T1000 (cell line): Measurements from ENCODE around the gene RTL1.

Experiments used
- DNase-seq: peaks from one replicate; lab custom pipeline; 2025; ENCODE audit warnings: mixed read lengths; lab: John Stamatoyannopoulos, UW

The RTL1 gene

GRCh38 chr14:100865682-100866591, 37.6 kb downstream of the RTL1 start:
- DNase-seq, result no peak

DNA sequence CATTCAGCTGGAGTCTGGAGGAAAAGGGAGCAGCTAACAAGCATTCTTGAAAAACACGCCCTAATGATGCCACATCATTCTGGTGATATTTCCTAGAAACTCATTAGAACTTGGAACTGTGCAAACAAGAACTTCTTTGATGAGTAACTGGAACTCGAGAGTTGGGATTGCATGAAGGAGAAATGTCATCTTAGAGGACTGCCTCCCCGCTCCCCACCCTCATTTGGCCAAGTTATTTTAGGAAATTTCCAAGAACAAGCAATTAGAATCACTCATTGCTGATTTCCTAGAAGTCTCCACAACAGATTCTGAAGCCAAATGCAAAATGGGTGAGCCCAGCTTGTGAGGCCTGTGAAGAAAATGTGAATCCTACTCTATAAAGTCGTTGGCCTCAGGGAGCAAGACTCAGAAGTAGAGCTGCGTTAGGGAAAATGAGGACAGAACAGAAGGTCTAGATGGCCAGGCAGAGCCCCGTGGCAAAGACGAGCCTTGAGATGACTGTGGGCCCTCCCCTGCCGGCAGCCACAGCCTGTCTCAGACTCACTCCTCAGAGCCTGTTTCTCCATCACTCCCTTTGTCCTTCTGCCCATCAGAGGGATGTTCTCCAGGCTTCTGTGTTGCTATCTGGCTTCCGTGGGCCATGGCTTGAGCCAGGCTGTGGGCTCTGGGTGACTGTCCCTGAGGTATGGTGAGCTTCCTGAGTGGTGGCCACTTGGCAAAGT, 38.4 kb downstream of the RTL1 start:
- DNase-seq, result no peak

DNA sequence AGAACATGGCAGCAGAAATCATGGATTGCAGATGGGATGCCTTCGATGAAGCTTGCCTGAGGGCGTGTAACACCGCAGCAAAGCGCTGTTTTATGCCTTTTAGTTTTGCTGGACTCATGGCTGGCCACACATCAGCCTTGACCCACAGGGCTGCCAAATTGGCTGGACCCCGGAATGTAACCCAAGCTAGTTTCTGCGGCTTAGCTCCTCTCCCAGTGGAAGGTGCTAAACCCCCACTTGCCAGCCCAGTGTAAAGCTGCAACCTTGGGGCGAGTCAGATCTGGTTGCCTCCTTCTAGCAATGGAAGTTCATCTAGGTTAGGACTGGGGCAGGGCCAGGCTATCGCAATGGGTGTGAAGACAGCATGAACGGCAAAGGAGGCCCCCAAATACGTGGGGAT, 39.3 kb downstream of the RTL1 start:
- no peak for DNase-seq

GRCh38 chr14:100862793-100863192, 40.7 kb downstream of the RTL1 start:
- no peak for DNase-seq

GRCh38 chr14:100862277-100862676, 41.2 kb downstream of the RTL1 start:
- DNase-seq, result no peak

GRCh38 chr14:100861937-100862247, 41.6 kb downstream of the RTL1 start:
- DNase-seq, result no peak

DNA sequence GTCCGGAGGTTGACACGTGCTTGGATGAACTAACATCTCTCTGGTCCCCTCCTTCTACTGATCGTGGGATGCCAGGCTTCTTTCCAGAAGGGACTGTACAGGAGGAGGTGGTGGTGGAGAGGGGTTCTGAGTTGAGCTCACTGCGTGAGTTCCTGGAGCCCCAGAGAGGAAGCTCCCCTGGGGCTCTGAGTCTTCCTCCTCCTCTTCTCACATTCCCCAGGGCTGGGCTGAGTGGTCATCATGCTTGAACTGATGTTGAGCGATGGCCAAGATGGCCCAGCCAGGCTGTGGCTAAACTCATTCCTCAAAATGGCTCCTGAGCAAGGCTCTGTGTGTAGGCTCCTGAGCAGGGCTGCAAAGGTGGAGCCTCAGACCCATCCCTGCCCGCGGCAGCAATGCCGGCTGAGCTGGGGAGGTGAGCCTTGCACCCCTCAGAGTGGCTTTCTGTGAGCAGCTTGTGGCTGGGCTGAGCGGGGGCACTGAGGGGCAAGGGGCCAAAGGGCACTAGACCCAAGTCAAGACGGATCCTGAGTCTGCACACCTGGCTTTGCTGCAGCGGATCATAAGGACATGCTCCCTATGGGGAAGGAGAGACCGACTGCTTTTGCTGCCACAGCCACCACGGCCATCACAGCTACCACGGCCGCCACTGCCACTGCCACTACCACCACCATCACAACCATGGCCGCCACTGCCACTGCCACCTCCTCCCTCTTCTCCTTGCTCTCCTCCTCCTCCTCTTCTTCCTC, 42.2 kb downstream of the RTL1 start:
- DNase-seq, result no peak

DNA sequence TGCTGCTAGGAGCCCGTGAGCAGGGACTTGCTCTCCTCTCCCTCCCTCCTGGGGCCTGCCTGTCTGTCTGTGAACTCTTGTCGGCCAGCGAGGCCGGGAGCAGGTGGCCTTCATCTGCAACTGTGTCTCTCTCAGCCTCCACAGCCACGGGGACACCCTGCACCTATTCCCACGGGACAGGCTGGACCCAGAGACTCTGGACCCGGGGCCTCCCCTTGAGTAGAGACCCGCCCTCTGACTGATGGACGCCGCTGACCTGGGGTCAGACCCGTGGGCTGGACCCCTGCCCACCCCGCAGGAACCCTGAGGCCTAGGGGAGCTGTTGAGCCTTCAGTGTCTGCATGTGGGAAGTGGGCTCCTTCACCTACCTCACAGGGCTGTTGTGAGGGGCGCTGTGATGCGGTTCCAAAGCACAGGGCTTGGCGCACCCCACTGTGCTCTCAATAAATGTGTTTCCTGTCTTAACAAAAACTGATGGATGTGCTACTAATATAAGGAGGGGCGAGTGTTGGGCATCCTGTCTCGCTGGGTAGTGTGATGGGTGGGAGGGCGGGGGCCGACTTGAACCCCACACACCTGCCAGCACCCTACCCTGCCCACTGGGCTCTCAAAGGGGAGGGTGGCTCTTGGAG, 42.9 kb downstream of the RTL1 start:
- DNase-seq, result no peak

DNA sequence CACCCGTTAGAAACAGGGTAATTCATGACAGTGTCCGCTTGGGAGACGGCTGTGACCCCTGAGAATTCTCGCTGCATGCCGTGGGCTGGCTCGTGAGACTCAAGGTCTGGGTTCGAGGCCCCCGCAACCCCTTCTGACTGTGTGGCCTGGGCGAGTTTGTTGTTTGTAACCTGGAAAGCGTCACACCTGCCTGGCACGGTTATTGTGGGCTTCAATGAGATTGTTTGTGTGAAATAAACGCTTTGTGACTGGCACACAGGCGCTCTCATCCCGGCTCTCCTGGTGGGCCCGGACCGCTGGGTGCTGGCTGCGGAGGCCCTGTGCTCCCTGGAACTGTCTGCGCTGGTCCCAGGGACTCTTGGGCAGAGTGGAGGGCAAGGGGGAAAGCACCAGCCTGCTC, 43.7 kb downstream of the RTL1 start:
- DNase-seq, result no peak

GRCh38 chr14:100858838-100859220, 44.7 kb downstream of the RTL1 start:
- no peak for DNase-seq

DNA sequence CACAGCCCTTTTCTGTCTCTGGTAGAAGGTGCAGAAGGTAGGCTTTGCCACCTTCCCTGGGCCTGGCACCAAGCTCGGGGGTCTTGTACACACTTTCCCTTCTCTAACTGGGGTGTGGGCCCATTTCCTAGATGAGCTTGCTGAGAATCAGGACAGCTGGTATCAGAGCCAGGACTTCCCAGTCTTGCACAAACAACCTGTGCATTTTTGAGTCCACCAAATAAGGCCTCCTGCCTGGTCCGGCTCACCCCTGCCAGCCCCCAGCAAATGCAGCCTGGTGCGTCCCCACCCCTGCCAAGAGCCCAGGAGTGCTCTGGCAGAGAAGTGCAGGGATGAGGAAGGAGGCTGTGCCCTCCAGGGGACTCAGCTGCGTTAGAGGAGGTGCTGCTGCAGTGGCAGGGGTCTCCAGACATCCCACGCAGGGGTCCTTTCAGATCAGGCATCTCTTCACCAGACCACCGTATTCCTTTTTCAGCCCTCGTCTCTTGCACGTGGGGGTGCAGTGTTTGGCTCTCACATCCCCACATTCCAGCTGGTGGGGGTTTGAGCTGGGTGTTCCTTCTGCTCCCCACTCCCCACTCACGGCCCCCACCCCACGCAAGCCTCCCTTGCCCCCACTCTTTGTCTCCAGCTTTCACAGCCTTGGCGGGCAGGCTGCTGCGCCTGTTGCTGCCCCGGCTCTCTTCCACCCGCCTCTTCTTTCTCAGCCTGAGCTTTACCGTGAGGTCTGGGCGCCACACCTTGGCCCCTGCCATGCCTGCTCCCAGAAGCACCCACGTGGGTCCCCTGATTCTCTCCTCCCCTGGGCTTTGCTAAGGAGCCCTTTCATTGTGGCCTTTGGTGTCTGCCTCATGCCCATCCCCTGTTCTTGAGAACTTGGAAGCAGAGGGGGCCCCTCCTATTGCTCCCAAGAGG, 45.3 kb downstream of the RTL1 start:
- DNase-seq, result no peak

DNA sequence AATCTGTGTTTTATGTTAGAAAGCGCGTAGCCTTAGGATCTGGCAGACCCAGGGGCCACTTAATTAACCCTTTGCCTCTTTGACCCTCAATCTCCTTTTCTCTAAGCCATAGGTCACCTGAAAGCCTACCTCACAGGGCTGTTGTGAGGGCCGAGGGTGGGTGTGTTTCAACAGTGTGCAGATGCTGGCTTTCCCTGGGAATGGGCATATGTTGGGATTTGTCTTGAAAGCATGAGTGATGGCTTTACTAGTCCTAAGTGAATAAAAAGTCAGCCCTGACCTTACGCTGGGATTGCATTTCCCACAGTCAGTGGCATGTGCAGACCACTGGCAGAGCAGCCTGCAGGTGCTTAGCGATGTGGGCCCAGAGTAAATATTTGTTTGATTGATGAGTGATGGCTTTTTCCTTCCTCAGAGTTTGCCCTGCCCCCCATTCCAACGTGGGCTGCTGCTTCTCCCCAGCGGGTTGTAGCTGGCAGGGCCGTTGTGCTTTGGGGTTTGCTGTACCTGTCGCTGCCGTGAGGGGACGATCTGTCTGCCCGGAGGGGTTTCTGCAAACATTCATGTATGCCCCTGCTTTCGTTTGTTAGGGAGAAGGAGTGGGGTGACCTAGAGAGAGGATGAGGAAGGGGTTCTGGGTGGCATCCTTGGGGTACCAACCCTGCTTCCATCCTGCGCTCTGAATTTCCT, 46.1 kb downstream of the RTL1 start:
- DNase-seq, result no peak

GRCh38 chr14:100856056-100856950, 47.2 kb downstream of the RTL1 start:
- no peak for DNase-seq

GRCh38 chr14:100855256-100855930, 48.1 kb downstream of the RTL1 start:
- no peak for DNase-seq

DNA sequence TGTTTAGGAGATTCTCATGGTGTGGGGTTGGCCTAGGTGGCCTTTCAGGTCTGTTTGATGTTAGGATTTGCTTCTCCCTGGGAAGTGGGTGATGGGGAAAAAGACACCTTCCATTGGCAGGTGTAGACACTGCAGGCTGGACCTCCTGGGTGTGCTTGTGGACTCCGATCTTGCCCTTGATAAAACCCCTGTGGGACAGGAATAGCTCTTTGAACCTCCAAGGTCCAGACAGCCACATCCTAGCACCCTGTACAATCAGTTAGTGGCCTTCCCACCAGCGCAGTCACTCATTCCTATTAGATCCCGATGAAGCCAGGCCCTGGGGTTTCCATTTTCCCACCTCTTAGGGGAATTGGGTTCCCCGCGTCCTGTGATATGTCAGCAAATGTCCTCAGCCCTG, 49.1 kb downstream of the RTL1 start:
- DNase-seq, result no peak

DNA sequence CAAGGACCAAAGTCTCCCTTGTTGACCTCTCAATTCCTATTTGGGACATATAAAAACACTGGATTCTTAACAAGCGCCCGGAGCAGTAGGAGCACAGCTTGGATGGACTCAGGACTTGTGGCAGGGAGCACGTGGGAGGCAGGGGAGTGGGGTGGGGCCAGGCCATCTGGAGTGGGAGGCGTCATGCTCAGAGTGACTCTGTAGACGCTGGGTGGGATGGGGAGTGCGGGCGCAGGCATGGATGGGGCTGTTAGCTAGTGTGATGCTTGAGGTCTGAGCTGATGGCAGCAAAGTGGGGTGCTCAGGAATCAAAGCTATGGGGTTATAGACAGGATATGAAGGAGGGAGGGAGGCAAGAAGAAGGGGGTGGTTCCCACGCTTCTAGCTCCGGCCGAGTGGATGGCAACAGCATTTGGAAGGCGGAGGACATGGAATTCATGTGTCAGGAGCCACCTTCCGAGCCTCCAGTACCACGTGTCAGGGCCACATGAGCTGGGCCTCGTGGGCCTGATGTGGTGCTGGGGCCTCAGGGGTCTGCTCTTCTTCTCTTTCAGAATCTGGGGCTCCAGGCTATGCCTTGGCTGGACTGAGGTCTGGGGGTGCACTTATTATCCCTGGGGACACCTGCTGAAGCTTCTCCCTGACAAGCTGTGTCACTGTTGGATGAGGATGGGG, 51.4 kb downstream of the RTL1 start:
- no peak for DNase-seq

GRCh38 chr14:100851586-100851916, 52.0 kb downstream of the RTL1 start:
- no peak for DNase-seq

- DNase-seq, result peak; percentile 28
Measured at GRCh38 chr14:100850841-100851585, 52.5 kb downstream of the RTL1 start.
